SK-N-SH (cell line): ENCODE measurements around the gene BCAS3.

Experiments used
- CHD2 ChIP-seq: fragments of 150-350 bp; IDR thresholded peaks from 2 replicates; pipeline ENCODE4 v1.6.1; 2018; ENCODE audit warnings: low read length; ENCODE audit not compliant: partially characterized antibody
- EZH2phosphoT487 ChIP-seq: fragments of 200-600 bp; sonication (generic); IDR thresholded peaks from 2 replicates; pipeline ENCODE4 v1.6.1; 2017; ENCODE audit warnings: low read depth, mixed run types, mild to moderate bottlenecking, antibody characterized with exemption, moderate library complexity, borderline replicate concordance
- GATA2 ChIP-seq: sonication (generic); formaldehyde crosslinking; IDR thresholded peaks from 2 replicates; pipeline ENCODE4 v1.5.0; 2020; ENCODE audit warnings: mild to moderate bottlenecking, missing genetic modification reagents
- JUND ChIP-seq: IDR thresholded peaks from 2 replicates; pipeline ENCODE4 v1.4.0; 2012
- POLR2AphosphoS5 ChIP-seq: IDR thresholded peaks from 2 replicates; pipeline ENCODE4 v1.6.1; 2012; ENCODE audit warnings: low read depth, low read length
- RAD21 ChIP-seq: IDR thresholded peaks from 2 replicates; pipeline ENCODE4 v1.6.1; 2012; ENCODE audit warnings: mild to moderate bottlenecking, low read length
- REST ChIP-seq: IDR thresholded peaks from 2 replicates; pipeline ENCODE4 v1.6.1; 2012; ENCODE audit warnings: mild to moderate bottlenecking, low read depth, low read length, moderate library complexity
- TEAD4 ChIP-seq: IDR thresholded peaks from 2 replicates; pipeline ENCODE4 v1.4.0; 2012; ENCODE audit warnings: mild to moderate bottlenecking, borderline replicate concordance; ENCODE audit not compliant: insufficient read depth
- TF ChIP-seq, protein P1 (sequence below): fragments of 200-600 bp; sonication (generic); IDR thresholded peaks from 2 replicates; pipeline ENCODE4 v1.6.1; 2017; ENCODE audit warnings: antibody characterized with exemption, mild to moderate bottlenecking, moderate library complexity

DNA sequence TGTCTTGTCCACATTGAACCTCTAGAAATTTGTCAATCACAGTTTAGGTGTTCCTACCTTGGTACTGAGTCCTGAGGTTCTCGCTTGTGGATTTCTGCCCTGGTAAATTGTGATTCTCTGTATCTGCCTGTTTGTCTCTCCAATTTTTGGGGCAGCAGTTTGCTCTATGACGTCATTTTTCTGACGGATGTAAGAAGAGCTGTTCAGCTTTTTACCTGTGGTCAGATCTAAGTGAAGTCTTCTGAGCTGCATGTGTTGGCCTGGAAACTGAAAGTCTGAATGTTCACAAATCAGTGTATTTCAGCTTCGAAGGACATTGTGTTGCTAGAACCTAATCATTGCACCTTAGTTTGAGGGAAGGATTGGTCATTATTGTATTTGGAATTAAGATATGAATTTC lies 63.4 kb downstream of the BCAS3 start:
- TF ChIP-seq RAD21 (no peak), TEAD4 (no peak), JUND (no peak), POLR2AphosphoS5 (no peak), CHD2 (no peak), REST (no peak), GATA2 (CRISPR knock-in tag) (no peak), EZH2phosphoT487 (no peak)
- TF ChIP-seq, protein P1, sequence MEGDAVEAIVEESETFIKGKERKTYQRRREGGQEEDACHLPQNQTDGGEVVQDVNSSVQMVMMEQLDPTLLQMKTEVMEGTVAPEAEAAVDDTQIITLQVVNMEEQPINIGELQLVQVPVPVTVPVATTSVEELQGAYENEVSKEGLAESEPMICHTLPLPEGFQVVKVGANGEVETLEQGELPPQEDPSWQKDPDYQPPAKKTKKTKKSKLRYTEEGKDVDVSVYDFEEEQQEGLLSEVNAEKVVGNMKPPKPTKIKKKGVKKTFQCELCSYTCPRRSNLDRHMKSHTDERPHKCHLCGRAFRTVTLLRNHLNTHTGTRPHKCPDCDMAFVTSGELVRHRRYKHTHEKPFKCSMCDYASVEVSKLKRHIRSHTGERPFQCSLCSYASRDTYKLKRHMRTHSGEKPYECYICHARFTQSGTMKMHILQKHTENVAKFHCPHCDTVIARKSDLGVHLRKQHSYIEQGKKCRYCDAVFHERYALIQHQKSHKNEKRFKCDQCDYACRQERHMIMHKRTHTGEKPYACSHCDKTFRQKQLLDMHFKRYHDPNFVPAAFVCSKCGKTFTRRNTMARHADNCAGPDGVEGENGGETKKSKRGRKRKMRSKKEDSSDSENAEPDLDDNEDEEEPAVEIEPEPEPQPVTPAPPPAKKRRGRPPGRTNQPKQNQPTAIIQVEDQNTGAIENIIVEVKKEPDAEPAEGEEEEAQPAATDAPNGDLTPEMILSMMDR = no peak
